Astrocyte of the hippocampus (primary cell): Measurements from ENCODE around the gene EIF1AD.
"Not testable (repeated sequence)": the region's sequence is repeated elsewhere in the genome, so short reads cannot be mapped to it uniquely, and the experiment has no call there.

Source experiments
- DNase-seq: peaks from one replicate; pipeline ENCODE4 v3.0.0; 2011; ENCODE audit warnings: low read depth, low spot score

The EIF1AD gene

GRCh38 chr11:65968600-65969482 is 33.1 kb downstream of the EIF1AD start:
- DNase-seq: no peak

GRCh38 chr11:65967329-65967934 is 34.5 kb downstream of the EIF1AD start:
- no peak for DNase-seq

- DNase-seq: no peak
These were observed 35.8 kb downstream of the EIF1AD start for GRCh38 chr11:65965986-65966762.

- no peak for DNase-seq
These were observed 37.1 kb downstream of the EIF1AD start for GRCh38 chr11:65964906-65965305.

- DNase-seq: no peak
These were observed 39.8 kb downstream of the EIF1AD start for GRCh38 chr11:65962141-65962564.

GRCh38 chr11:65961267-65962140 is 40.5 kb downstream of the EIF1AD start, which contains the start of gene SART1:
SART1 (plus strand) TSS chr11:65961734; CDS start chr11:65961781, 47 bp downstream.
- DNase-seq: peak; percentile 99

- no peak for DNase-seq
These were observed 41.1 kb downstream of the EIF1AD start for GRCh38 chr11:65960824-65961266.

- DNase-seq: no peak
These were observed 43.1 kb downstream of the EIF1AD start for GRCh38 chr11:65958774-65959420.

GRCh38 chr11:65958291-65958690 is 43.7 kb downstream of the EIF1AD start:
- DNase-seq: no peak

- no peak for DNase-seq
These were observed 47.2 kb downstream of the EIF1AD start for GRCh38 chr11:65954771-65955170.

- no peak for DNase-seq
These were observed 48.5 kb downstream of the EIF1AD start for GRCh38 chr11:65953471-65953870.

- DNase-seq: no peak
These were observed 49.9 kb downstream of the EIF1AD start for GRCh38 chr11:65952052-65952521.

- not testable (repeated sequence) for DNase-seq
These were observed 50.3 kb downstream of the EIF1AD start for GRCh38 chr11:65951641-65952040.

GRCh38 chr11:65950711-65951110 is 51.2 kb downstream of the EIF1AD start:
- not testable (repeated sequence) for DNase-seq

GRCh38 chr11:65947603-65948125 is 54.3 kb downstream of the EIF1AD start:
- DNase-seq: no peak

GRCh38 chr11:65947133-65947532 is 54.8 kb downstream of the EIF1AD start:
- no peak for DNase-seq

GRCh38 chr11:65946655-65947054 is 55.3 kb downstream of the EIF1AD start:
- no peak for DNase-seq
